Lower leg skin (tissue), 4 donors: ENCODE measurements around the gene BTN3A1. TPM values are rescaled to one million over a fixed set of nuclear protein-coding genes. Genes with fewer than 3 reads are reported as not detected.

ENCODE experiments used
- DNase-seq, 2 donors: peaks; one replicate each; pipeline ENCODE4 v3.0.0-alpha.2; 2019; ENCODE audit warnings: low spot score in 2 of 2
- H3K4me3 ChIP-seq: fragments of 200-600 bp; sonication (generic); 2 replicates; pipeline ENCODE4 v1.5.1; 2017; ENCODE audit warnings: mild to moderate bottlenecking, low read depth; ENCODE audit not compliant: poor library complexity, severe bottlenecking
- POLR2A ChIP-seq, 2 donors: fragments of 450-650 bp; IDR thresholded peaks; one replicate each; pipeline ENCODE4 v1.6.1; 2016 to 2017; ENCODE audit warnings: antibody characterized with exemption in 2 of 2, mild to moderate bottlenecking in 1 of 2, moderate library complexity in 1 of 2
- WGBS, 2 donors: methylation state at CpG; one replicate each; pipeline ENCODE4 v1.1.5; 2018; 5-methylcytosine and 5-hydroxymethylcytosine counted together
- intact Hi-C: fragments of 100-400 bp; cut with DNase I; formaldehyde crosslinking; loops from one replicate; pipeline ENCODE4 v1.15.0; 2023; ENCODE audit warnings: low total_unique reads
- total RNA-seq, 4 donors: library from RNA; depleted of rRNA; stranded (reverse); fragments of >200 nt; gene quantifications; one replicate each; pipeline ENCODE4 v1.1.0, GENCODE V29; 2016
- TF ChIP-seq, protein P1 (sequence below), 3 donors: fragments of 450-650 bp; IDR thresholded peaks; one replicate each; pipeline ENCODE4 v1.5.1; 2016; ENCODE audit warnings: antibody characterized with exemption in 3 of 3, mild to moderate bottlenecking in 3 of 3, moderate library complexity in 2 of 3

The BTN3A1 gene
- total RNA-seq, 4 donors from 2014 or later: 10.4 to 17.7 (median 15.1) TPM

DNA sequence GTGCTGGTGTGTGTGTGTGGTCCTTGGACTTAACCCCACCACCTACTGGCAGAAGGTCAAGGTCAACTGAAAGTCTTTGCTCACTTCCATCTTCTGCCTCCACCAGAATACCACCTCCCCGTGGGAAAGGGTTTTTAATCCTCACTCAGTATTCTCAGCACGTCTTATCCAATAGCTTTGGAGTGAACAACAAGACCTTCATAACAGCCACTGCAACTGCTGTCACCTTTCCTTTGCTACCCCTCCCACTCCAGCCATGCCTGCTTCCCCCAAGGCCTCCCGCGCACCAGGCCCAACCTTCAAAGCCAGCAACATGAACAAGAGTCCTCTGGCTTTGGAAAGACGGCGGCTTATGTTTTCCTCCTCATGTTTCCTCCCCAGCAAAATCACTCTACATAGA is 20.0 kb upstream of the BTN3A1 start:
- no peak for DNase-seq
- no peak for TF ChIP-seq POLR2A (IDR thresholded peaks at IDR 0.05)
- TF ChIP-seq, protein P1, sequence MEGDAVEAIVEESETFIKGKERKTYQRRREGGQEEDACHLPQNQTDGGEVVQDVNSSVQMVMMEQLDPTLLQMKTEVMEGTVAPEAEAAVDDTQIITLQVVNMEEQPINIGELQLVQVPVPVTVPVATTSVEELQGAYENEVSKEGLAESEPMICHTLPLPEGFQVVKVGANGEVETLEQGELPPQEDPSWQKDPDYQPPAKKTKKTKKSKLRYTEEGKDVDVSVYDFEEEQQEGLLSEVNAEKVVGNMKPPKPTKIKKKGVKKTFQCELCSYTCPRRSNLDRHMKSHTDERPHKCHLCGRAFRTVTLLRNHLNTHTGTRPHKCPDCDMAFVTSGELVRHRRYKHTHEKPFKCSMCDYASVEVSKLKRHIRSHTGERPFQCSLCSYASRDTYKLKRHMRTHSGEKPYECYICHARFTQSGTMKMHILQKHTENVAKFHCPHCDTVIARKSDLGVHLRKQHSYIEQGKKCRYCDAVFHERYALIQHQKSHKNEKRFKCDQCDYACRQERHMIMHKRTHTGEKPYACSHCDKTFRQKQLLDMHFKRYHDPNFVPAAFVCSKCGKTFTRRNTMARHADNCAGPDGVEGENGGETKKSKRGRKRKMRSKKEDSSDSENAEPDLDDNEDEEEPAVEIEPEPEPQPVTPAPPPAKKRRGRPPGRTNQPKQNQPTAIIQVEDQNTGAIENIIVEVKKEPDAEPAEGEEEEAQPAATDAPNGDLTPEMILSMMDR (IDR thresholded peaks at IDR 0.05): no peak
- H3K4me3 ChIP-seq: no peak overlapping the region
- intact Hi-C loops: no loop called here
- WGBS, 2 donors: 84 to 89% methylated on average over 6 of the region's 6 CpGs

DNA sequence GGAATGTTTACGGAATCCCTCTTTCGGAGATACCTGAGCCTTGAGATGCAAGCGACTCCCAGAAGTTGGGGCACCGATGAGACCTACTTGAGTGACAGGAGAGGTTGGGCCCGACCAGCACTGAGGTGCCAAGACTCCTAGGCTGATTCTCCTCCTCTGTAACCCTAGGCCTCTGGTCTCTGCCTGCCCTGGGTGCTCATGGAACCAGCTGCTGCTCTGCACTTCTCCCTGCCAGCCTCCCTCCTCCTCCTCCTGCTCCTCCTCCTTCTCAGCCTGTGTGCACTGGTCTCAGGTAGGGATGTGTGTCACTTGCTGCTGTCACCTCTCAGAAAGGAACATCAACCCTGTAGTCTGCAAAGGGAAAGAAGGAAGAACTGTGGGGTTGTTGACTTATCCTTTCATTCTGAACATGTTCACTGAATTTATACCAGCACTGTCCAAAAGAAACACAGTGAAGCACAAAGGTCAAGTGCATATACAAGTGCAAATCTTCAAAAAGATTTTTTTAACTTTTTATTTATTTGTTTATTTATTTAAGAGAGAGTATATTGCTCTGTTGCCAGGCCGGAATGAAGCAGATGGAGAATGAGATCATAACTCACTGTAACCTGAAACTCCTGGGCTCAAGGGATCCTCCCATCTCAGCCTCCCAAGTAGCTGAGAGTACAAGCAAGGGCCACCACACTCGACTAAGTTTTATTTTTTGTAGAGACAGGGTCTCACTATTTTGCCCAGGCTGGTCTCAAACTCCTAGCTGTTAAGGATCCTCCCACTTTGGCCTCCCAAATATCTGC is 18.3 kb upstream of the BTN3A1 start:
- DNase-seq: peak in 1 of 2 donors; percentile 35
- intact Hi-C loops: no loop called here
- 7 to 9% methylated on average over 7 of the region's 7 CpGs for WGBS, 2 donors
- H3K4me3 ChIP-seq: peak overlapping the region; percentile 59
- TF ChIP-seq, protein P1 (IDR thresholded peaks at IDR 0.05): no peak
- TF ChIP-seq POLR2A (IDR thresholded peaks at IDR 0.05): no peak

DNA sequence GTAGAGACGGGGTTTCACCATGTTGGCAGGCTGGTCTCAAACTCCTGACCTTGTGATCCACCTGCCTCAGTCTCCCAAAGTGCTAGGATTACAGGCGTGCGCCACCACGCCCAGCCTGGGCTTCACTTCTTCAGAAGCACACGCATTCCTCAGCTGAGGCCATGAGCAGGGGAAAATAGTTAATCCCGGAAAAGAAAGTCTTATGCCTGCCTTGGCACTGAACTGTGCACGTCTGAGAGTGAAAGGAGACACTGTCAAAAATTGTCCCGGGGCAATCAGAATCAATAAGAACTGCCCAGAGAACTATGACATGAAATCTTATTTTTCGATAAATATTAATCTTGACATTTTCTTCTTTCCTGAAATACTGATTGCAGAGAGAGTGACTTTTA is 16.3 kb upstream of the BTN3A1 start:
- no peak for DNase-seq
- intact Hi-C loops: loop anchor here (1.0 kb wide), 1 partner anchor 25 kb away; no protein-coding TSS in a partner anchor
- no peak overlapping the region for H3K4me3 ChIP-seq
- 80 to 85% methylated on average over 9 of the region's 9 CpGs for WGBS, 2 donors
- TF ChIP-seq POLR2A (IDR thresholded peaks at IDR 0.05): no peak
- TF ChIP-seq, protein P1 (IDR thresholded peaks at IDR 0.05): no peak

DNA sequence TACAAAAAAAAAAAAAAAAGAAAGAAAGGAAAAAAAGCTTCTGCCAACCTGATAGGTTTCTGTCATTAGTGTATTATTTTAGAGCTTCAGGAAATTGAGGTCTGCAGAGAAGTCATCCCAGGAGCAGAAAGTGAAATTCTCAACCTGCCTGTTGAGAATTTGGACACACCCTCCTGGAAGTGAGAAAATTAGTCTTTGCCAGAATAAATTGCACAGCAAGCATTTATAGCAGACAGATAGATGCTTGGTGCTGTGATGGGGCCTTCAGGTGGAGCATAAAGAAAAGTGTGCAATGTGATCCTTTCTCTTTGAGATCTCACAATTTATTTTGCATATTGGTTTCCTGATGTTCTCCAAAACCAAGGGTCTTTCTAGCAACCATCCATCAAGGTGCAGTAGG is 14.5 kb upstream of the BTN3A1 start:
- intact Hi-C loops: no loop called here
- TF ChIP-seq, protein P1 (IDR thresholded peaks at IDR 0.05): no peak
- TF ChIP-seq POLR2A (IDR thresholded peaks at IDR 0.05): no peak
- H3K4me3 ChIP-seq: no peak overlapping the region
- DNase-seq: no peak

DNA sequence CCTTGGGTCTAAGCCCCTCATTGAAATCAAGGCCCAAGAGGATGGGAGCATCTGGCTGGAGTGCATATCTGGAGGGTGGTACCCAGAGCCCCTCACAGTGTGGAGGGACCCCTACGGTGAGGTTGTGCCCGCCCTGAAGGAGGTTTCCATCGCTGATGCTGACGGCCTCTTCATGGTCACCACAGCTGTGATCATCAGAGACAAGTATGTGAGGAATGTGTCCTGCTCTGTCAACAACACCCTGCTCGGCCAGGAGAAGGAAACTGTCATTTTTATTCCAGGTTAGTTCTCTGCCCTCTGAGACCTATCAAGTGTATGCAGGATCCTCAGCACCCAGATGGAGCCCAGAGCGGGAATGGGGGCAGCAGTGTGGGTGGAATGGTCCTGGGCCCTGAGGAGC is 14.1 kb upstream of the BTN3A1 start:
- intact Hi-C loops: no loop called here
- DNase-seq: no peak
- no peak overlapping the region for H3K4me3 ChIP-seq
- 84 to 95% methylated on average over 6 of the region's 6 CpGs for WGBS, 2 donors
- TF ChIP-seq, protein P1 (IDR thresholded peaks at IDR 0.05): no peak
- no peak for TF ChIP-seq POLR2A (IDR thresholded peaks at IDR 0.05)

DNA sequence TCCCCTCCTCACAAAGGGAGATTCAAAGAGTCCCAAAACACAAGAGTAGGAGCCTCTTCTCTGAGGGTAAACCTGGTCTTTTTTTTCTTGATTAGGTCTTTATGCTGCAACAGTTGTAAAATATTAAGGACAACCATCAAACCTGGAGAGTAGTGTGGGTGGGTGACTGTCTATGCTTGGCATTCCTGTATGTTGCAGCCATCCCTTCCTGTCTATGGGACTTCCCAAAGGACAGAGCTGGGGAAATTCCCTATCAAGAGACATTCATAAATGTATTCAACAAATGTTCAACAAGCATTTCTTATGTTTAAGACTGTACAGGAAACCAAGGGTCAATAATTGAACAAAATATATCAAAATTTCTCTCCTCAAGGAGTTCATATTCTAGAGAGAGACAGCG is 13.6 kb upstream of the BTN3A1 start:
- 95 to 100% methylated on average over 1 of the region's 1 CpG for WGBS, 2 donors
- no peak for DNase-seq
- TF ChIP-seq POLR2A (IDR thresholded peaks at IDR 0.05): no peak
- TF ChIP-seq, protein P1 (IDR thresholded peaks at IDR 0.05): no peak
- intact Hi-C loops: no loop called here
- no peak overlapping the region for H3K4me3 ChIP-seq
